SU-DHL-6 (cell line): ENCODE data around the gene FCHSD1.

Experiments used
- H2AFZ ChIP-seq: fragments of 200-600 bp; sonication (generic); 2 replicates; pipeline ENCODE4 v1.6.1; 2014; ENCODE audit warnings: low read depth, mild to moderate bottlenecking, moderate library complexity, mixed read lengths, antibody characterized with exemption, low read length; ENCODE audit not compliant: severe bottlenecking
- H3F3A ChIP-seq: fragments of 200-600 bp; shearing (Covaris generic); 2 replicates; pipeline ENCODE4 v1.6.0; 2016; ENCODE audit warnings: antibody characterized with exemption, mild to moderate bottlenecking; ENCODE audit not compliant: insufficient read depth
- H3K27ac ChIP-seq: fragments of 200-600 bp; sonication (generic); 2 replicates; pipeline ENCODE4 v1.5.1; 2016; ENCODE audit warnings: low read depth, mild to moderate bottlenecking, low read length, moderate library complexity, mixed read lengths
- H3K27me3 ChIP-seq: fragments of 200-600 bp; sonication (generic), shearing (Covaris generic); 2 replicates; pipeline ENCODE4 v1.6.0; 2014; ENCODE audit warnings: mild to moderate bottlenecking, low read length
- H3K36me3 ChIP-seq: fragments of 200-600 bp; sonication (generic); 2 replicates; pipeline ENCODE4 v1.6.1; 2014; ENCODE audit warnings: mild to moderate bottlenecking, low read length, mixed read lengths
- H3K4me2 ChIP-seq: fragments of 300-600, 200-600 bp; shearing (Covaris generic), sonication (generic); 2 replicates; pipeline ENCODE4 v1.6.0; 2014; ENCODE audit warnings: low read length, low read depth, mild to moderate bottlenecking; ENCODE audit not compliant: poor library complexity, severe bottlenecking
- H3K4me3 ChIP-seq: fragments of 200-600 bp; sonication (generic); 2 replicates; pipeline ENCODE4 v1.5.1; 2014; ENCODE audit warnings: antibody characterized with exemption, low read length, mild to moderate bottlenecking, mixed read lengths; ENCODE audit not compliant: insufficient read depth, poor library complexity, severe bottlenecking
- H3K79me2 ChIP-seq: fragments of 200-600 bp; sonication (generic); 2 replicates; pipeline ENCODE4 v1.6.1; 2014; ENCODE audit warnings: mild to moderate bottlenecking, low read length, moderate library complexity; ENCODE audit not compliant: insufficient read depth
- H3K9ac ChIP-seq: fragments of 200-600 bp; sonication (generic); 2 replicates; pipeline ENCODE4 v1.7.0; 2014; ENCODE audit warnings: mild to moderate bottlenecking, low read length
- H3K9me2 ChIP-seq: fragments of 200-600 bp; sonication (generic); replicated peaks from 2 replicates; pipeline ENCODE4 v1.6.1; 2014; ENCODE audit warnings: low read length; ENCODE audit not compliant: insufficient read depth
- H3K9me3 ChIP-seq: fragments of 200-600 bp; sonication (generic); 2 replicates; pipeline ENCODE4 v1.6.1; 2014; ENCODE audit warnings: low read length, mixed read lengths; ENCODE audit not compliant: insufficient read depth
- H4K20me1 ChIP-seq: fragments of 200-600 bp; sonication (generic); 2 replicates; pipeline ENCODE4 v1.6.1; 2014; ENCODE audit warnings: low read depth, mild to moderate bottlenecking, antibody characterized with exemption, low read length, moderate library complexity, mixed read lengths
- CTCF ChIP-seq: fragments of 200-600 bp; sonication (generic); IDR thresholded peaks from one replicate; pipeline ENCODE4 v1.5.1; 2017; ENCODE audit warnings: antibody characterized with exemption, mild to moderate bottlenecking, low read length, moderate library complexity; ENCODE audit not compliant: insufficient read depth, poor library complexity, severe bottlenecking
- EZH2phosphoT487 ChIP-seq: fragments of 200-600 bp; sonication (generic), shearing (Covaris generic); conservative IDR thresholded peaks from 2 replicates; pipeline ENCODE4 v1.6.1; 2018; ENCODE audit warnings: mild to moderate bottlenecking, antibody characterized with exemption, low read length, moderate library complexity, mixed read lengths

Gene FCHSD1

DNA sequence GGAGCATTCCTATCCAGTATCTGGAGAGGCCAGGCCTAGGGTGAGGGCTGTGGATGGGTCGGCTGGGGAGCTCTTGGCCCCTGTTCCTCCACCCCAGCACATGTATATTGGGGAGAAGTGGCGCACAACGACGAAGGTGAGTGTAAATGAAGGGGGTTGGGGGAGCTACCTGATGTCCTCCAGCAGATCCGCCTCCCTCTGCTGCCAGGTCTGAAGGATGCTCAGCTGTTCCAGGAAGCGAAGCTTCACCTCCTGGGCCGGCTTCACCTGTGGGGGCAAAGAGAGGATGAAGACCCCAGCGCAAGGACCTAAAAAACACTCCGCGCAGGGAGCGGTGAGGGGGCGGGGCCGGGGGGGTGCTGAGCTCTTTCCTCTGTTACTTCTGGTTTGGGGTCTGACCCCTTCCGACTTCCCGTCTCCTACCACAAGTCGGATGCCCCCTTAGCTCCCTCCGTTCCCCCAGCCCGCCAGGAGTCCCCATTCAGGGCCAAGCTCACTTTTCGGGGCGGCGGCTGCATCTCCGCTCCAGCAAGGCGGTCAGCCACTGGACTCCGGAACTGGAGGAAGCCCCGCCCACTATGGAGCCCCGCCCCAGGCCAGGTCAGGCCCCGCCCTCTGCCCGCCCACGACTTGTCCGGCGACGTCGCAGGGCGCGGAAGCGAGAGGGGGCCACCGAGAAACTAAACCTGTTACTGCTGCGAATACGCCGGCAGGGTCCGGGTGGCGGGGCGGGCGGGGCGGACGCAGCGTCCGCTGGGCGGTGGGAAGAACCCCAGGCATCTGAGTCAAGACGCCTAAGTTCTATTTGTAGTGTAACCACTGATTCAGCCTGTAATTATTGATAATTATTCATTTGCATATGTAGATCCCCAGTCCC is at the start of gene FCHSD1:
FCHSD1 (minus strand) TSS at position 568 of the 877 bp plus-strand sequence; CDS start at position 518, 50 bp downstream.
- H3K4me2 ChIP-seq = peak within 1 kb of the TSS; percentile 85
- no peaks in the 10 kb centered on the region for H3K36me3 ChIP-seq
- no peaks in the 10 kb centered on the region for H3K27me3 ChIP-seq
- H3K9ac ChIP-seq = peak within 1 kb of the TSS; percentile 73
- no peak for TF ChIP-seq CTCF
- H2AFZ ChIP-seq = peak within 1 kb of the TSS; percentile 84
- H3K9me3 ChIP-seq = no peaks in the 10 kb centered on the region
- no peaks in the 10 kb centered on the region for H4K20me1 ChIP-seq
- H3K4me3 ChIP-seq = peak within 1 kb of the TSS; percentile 97
- H3K27ac ChIP-seq = peak within 1 kb of the TSS; percentile 36; the same call in 1 of the 2 replicates
- H3K79me2 ChIP-seq = no peaks in the 10 kb centered on the region
- H3K9me2 ChIP-seq = no peaks in the 10 kb centered on the region
- H3F3A ChIP-seq = peaks cover 11% of the 10 kb centered on the region; the same call in 1 of the 2 replicates

DNA sequence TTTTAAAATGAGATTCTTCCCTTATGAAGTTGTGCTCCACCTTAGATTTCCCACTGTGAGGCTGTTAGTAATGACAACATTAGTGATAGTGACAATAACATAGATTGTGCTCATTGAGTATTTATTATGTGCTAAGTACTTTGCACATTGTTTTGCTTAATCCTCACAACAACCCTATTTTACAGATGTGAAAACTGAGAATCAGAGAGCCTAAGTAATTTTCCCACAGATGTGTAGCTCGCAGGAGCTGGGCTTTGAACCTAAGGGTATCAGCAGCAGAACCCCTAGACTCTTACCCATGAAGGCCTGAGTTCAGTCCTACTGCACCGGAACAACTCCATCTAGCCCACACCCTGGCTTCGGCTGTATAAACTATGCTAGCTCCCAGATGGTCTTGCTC is 46.4 kb upstream of the FCHSD1 start:
- no peaks in the 10 kb centered on the region for H4K20me1 ChIP-seq
- H3K9me2 ChIP-seq = no peaks in the 10 kb centered on the region
- H3K36me3 ChIP-seq = no peaks in the 10 kb centered on the region
- H3K27me3 ChIP-seq = no peaks in the 10 kb centered on the region
- H3K27ac ChIP-seq = no peak overlapping the region
- H3K9me3 ChIP-seq = no peaks in the 10 kb centered on the region
- no peak overlapping the region for H2AFZ ChIP-seq
- H3F3A ChIP-seq = no peaks in the 10 kb centered on the region
- no peaks in the 10 kb centered on the region for H3K79me2 ChIP-seq
- no peak for TF ChIP-seq EZH2phosphoT487
- no peak for TF ChIP-seq CTCF
- no peak overlapping the region for H3K9ac ChIP-seq
- no peak overlapping the region for H3K4me2 ChIP-seq
- H3K4me3 ChIP-seq = no peak overlapping the region

DNA sequence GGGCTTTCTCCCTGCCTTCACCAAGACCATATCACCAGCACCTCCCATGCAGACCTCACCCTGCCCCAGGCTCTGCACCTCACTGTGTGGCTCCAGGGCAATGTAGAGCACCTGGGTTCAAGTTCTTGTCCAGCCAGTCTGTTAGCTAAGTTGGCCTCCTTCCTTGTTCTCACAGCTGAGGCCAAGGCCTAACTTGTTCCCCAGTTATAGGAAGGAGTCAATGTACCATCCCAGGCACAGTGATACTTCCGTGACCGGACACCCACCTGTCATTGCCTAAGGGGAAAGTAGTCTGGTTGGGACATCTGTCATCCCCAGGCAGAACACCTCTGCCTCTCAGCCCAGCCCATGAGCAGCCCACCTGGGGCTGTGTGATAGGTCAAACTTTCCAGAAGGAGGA is 45.2 kb upstream of the FCHSD1 start:
- H3K9me2 ChIP-seq = no peaks in the 10 kb centered on the region
- no peaks in the 10 kb centered on the region for H4K20me1 ChIP-seq
- no peaks in the 10 kb centered on the region for H3K27me3 ChIP-seq
- no peak overlapping the region for H2AFZ ChIP-seq
- H3K27ac ChIP-seq = no peak overlapping the region
- no peaks in the 10 kb centered on the region for H3K79me2 ChIP-seq
- H3K9ac ChIP-seq = no peak overlapping the region
- H3K4me2 ChIP-seq = no peak overlapping the region
- no peaks in the 10 kb centered on the region for H3K36me3 ChIP-seq
- no peak overlapping the region for H3K4me3 ChIP-seq
- H3K9me3 ChIP-seq = no peaks in the 10 kb centered on the region
- H3F3A ChIP-seq = no peaks in the 10 kb centered on the region
- TF ChIP-seq CTCF (no peak), EZH2phosphoT487 (no peak)
